ENCODE results near the gene CNTRL.

Gene CNTRL

GRCh38 chr9:121222524-121223171, 147.9 kb downstream of the CNTRL start:
- in situ Hi-C loops (cut with MboI; ENCODE audit: low sequenced_read_pairs) = no loop called here

- in situ Hi-C loops (cut with MboI; ENCODE audit: low sequenced_read_pairs) = no loop called here
Measured at GRCh38 chr9:121225240-121225639, 150.5 kb downstream of the CNTRL start.

GRCh38 chr9:121226175-121226574, 151.4 kb downstream of the CNTRL start:
- in situ Hi-C loops (cut with MboI; ENCODE audit: low sequenced_read_pairs) = no loop called here

Measured in HL-60/S4 (cell line).